GM19193 (cell line): ENCODE measurements around the gene KRT7.

Source experiments
- POLR2A ChIP-seq: IDR thresholded peaks from 4 replicates; pipeline ENCODE4 v1.6.1; 2011; ENCODE audit not compliant: insufficient read depth, insufficient read length; ENCODE audit errors: extremely low read depth

KRT7 gene

DNA sequence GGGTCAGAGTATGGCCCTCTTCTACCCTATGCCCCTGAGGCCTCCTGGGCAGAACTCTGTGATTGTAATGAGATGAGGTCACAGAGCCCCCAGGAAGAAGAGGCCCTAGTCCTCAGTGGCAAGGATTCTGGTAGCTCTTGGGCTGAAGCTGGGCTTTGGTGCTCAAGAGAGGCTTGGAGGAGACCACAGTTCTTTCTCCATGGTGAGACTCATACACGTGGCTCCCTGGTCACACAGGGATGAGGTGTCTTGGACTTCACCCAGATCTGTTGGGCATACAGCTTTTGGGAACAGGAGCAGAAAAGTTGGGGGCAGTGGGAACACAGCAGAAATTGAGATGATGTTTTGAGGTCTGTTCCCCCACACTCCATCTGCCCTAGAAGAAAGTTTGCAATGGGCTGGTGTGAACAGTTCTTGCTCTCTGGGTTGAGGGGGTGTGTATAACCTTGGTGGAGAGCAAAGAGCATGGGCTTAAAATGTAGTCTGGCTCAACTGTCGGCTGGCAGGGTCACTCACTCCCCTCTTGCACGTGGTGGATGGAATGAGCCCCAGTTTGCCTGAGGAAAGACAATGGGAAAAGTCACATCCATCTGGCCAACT lies 41.6 kb downstream of the KRT7 start, which contains the start of gene KRT86:
TSS of gene KRT86 (plus strand) at position 125 of the 600 bp plus-strand sequence. CDS start 27,272 bp downstream, outside the sequence.
- no peak for TF ChIP-seq POLR2A

DNA sequence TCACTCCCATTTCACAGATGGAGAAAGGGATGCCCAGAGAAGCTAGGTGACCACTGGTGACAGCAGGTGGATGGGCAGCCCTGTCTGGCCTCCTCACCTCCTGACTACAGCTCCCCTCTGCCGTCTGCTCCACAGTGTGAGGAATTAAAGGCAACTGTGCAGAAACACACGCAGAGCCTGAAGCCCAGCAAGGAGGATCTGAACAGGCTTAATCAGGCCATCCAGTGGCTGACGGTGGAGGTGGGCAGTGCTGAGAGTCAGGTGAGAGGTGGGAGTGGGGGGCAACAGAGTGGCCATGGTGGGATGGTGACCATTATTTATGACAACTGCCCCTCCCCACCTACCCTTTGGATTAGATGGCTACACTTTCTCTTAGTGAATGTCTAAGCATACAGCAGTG lies 42.6 kb downstream of the KRT7 start:
- no peak for TF ChIP-seq POLR2A

DNA sequence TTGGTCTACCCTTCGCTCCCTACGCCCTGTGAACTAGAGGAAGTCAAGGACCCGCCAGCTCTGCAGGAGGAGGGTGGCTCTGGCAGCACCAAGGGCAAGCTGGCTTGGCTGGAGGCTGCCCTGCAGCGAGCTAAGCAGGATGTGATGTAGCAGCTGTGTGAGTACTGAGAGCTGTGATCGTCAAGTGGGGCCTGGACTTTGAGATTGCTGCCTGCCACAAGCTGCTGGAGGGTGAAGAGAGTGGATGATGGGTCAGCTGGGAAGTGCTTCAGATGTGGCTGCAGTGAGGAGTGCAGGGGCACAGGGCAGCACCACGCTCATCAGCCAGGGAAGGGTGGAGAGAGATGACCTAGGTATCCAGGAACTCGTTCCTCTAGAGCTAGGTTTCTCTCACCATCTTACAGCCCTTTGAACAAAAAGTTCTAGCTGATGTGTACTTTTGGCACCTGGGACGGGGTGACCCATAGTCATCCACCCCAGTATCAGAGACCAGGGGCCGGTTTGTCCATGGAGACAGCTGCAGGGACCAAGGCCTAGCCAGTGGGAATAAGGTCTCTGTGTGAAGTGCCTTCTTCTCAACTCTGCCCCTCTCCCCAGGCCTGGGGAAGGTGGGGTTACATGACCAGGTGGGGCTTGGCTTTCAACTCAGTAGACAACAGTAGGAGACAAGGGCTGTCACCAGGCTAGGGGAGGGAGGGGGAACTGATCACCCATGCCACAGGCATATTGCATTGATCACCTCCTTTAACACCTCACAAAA lies 44.6 kb downstream of the KRT7 start:
- TF ChIP-seq POLR2A = no peak

DNA sequence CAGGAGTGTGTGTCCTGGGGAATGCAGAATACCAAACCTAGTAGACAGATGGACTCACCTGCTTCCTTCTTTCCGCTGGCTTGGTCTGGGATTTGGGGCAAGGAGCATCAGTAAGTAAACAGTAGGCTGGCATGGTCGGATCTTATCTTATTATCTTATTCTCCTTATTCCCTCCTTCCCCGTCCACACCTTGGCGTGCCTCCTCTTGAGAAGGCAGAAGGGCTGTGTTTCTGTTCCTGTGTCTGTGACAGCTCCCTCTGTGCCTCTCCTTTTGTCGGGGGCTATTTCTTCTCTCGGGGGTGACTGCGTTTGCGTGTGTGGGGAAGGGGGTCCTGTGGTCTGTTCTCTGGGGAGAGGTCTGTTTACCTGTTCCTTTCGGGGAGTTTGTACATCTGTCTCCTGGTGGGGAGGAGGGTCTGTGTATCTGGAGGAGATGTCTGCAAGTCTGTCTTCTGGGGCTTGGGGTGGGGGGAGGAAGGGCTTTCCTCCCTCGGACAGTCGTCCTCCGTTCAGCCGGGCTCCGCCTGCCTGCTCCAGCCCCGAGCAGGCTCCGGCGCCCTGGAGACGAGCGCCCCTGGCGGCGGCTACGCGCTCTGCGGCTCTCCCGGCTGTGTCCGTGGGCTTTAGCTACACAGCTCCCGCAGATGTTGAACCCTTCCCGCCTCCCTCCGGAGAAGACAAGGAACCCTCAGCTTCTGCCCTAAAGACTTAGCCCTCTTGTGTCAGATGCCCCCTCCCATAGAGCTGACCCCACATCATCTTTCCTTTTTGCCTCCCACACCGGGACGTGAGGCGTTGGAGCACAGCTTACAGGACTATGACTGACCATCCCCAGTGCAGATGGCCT lies 45.8 kb downstream of the KRT7 start:
- TF ChIP-seq POLR2A = no peak

DNA sequence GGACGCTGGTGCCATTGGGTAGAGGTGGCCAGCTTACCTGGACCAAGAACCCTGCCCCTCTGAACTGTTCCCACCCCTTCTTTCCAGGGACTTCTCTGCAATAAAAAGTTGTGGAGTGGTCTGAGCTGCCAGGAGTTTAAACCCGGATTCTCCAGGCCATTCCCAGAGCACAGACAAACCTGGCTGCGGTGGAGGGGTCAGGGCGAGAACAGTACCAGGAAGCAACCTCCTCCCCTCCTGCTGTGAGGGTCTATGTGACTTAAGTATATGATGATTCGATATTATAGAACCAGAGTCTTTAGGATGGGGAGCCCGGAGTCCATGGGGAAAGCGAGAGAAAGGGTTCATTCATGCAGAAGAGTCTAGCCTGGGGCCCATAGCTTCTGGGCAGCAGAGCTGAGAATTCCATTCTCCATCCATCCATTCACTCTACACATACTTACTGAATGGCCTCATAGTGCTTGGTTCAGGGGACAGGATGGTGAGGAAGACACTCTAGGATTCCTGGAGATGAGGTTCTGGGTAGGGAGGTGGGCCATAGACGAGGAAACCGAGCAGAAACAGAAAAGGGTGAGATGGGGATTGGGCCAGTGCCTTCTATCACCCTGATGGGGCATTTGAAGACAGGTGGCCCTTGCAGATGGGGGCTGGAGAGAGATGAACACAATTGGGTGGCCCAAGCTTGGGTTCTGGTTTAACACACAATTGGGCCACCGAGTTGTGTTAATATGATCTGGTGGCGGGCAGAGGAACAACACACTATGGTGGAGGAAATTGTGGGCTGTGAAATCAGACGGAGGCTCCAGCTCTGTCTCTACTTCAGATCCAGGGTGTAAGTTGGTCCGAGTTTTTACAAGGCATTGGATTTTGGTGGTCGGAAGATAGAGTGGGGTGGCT lies 46.6 kb downstream of the KRT7 start:
- no peak for TF ChIP-seq POLR2A

DNA sequence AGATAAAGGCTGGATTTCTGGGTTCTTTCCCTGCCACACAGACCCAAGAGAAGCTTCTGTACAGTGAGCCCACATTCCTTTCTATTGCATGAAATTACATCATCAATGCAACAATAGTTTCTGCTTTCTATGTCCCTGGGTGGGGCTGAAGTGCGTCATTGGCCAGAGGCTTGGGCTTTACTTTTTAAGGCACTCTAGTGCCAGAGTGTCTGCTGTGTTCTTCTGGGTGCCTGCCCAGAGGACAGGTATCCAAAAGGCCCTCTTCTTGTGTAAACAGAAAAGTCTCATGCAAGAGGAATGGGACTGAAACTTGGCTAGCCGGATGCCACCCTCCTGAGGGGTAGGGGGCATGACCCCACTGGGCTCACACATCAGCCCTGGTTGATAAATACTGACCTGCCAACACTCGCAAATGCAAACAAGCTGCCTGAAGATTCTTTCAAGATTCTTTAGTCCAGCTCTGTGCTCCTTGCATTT lies 47.3 kb downstream of the KRT7 start:
- TF ChIP-seq POLR2A = no peak

- no peak for TF ChIP-seq POLR2A
Observed at GRCh38 chr12:52280796-52281560, 47.9 kb downstream of the KRT7 start.

DNA sequence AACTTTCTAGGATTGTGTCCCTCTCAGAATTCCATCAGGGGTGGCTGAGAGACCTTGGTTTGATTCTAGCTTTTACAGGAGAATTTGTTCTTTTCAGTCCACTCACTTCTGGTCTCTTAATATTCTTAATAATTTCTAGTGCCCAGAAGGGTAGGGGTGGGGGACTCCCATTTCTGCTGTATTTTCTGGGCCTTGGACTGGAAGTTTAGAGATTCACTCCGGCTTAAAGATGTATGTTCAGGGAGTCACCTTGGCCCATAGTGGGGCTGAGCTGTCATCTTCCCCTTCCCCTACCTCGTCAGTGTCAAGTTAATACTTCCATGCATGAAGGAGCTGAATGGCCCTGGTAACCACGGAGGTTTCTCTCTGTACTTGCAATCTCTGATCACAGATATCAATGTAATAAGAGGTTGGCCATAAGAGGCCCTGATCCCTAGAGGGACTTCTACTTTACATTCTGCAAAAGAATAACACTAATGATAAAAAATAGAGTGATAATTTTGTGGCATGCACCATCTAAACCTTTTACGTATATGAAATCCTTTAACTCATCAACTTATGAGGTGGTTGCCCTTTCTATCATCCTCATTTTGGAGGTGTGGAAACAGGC lies 51.6 kb downstream of the KRT7 start:
- no peak for TF ChIP-seq POLR2A

DNA sequence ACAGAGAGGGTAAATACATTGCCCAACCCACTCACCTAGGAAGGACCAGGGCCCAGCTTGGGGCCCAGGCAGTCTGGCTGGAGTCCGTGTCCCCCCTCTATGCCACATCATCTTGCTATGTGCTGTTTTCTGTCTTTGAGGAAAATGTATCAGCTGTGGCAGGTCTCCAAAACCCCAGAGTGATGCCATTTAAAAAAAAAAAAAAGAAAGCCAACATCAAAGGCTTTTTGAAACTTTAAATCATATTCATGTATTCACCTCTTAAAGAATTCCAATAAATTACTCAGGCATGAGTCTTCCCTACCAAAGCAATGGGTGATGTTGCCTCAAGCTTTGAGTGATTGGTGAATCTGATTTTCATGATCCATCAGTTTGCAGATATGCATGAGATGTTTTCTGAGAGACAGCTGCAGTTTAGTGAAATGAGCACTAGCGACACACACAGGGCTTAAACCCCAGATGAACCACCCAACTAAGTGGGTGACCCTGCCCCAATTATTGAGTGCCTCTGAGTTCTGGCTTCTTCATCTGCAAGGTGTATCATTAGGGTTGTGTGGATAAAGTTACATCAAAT lies 52.2 kb downstream of the KRT7 start:
- no peak for TF ChIP-seq POLR2A

DNA sequence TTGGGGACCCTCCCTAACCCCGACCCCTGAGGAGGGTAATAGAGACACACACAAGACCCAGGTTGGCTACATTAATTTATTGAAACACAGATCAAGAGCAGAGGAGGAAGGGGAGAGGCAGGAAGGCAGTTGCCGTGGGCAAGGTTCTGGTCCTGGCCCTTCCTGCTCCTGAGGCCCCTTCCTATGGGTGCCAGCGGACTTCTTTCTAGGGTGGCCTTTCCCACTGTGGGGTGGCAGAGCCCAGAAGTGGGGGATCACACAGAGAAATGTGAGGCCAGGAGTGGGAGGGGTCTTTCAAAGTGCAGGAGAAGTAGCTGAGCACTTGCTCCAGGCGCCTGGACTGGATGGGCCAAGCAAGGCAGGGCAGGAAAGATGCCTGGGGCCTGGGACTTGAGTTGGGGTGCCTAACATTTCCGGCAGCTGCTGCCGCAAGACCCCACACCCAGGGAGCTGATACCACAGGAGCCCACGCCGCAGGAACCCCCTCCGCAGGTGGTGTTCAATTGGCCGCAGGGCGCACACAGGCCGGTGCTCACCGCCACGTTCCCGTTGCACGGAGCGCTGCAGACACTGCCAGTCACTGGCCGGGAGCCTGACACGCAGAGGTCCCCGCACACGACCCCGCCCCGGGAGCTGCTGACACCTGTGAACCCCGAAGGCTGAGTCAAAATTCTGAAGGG lies 52.9 kb downstream of the KRT7 start:
- TF ChIP-seq POLR2A = no peak

- TF ChIP-seq POLR2A = no peak
Observed at GRCh38 chr12:52291267-52291935, 58.4 kb downstream of the KRT7 start, which contains the start of gene KRT81. TSS of gene KRT81 (minus strand) at chr12:52291534. CDS start at chr12:52291465, 69 bp downstream.

DNA sequence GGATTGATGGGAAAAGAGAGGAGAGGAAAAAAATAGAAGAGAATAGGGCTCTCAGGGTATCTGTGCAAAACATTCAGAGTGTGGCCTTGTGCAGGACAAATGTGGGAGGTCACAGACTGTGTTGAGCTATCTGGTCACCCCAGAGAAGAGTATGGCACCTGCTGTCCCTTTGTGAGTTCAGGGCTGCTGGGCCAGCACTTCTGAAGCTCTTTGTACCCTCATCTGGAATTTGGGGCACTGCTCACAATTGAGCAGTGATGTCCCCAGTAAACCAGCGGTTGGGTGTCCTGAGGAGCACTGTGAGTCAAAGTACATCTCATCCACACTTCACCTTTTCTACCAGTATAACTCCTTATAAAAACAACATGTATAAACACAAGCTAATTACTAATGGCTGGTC lies 60.9 kb downstream of the KRT7 start:
- TF ChIP-seq POLR2A = no peak
